Measurements from ENCODE around the gene ACSS1.
A peak's percentile ranks its signal among the peaks of the same experiment; 100 is the strongest.

The ACSS1 gene

GRCh38 chr20:25085756-25086495 is 28.0 kb upstream of the ACSS1 start:
- Histone ChIP-seq H3K36me3 (no peaks in the 10 kb centered on the region), H3K27me3 (ENCODE audit: insufficient read depth, low read depth, severe bottlenecking) (peaks cover 41% of the 10 kb centered on the region), H3K4me3 (ENCODE audit: low read depth, low read length) (no peak overlapping the region), H3K9me3 (ENCODE audit: severe bottlenecking) (no peaks in the 10 kb centered on the region), H3K27ac (no peak overlapping the region)
- no peak for TF ChIP-seq CTCF (IDR thresholded peaks at IDR 0.05; ENCODE audit: low read depth, low read length)
- DNase-seq: no peak

- H3K9me3 ChIP-seq (ENCODE audit: severe bottlenecking): no peaks in the 10 kb centered on the region
- DNase-seq: no peak
- H3K27ac ChIP-seq: no peak overlapping the region
- peak overlapping the region; percentile 48 for H3K4me3 ChIP-seq (ENCODE audit: low read depth, low read length)
- no peaks in the 10 kb centered on the region for H3K36me3 ChIP-seq
- H3K27me3 ChIP-seq (ENCODE audit: insufficient read depth, low read depth, severe bottlenecking): peaks cover 43% of the 10 kb centered on the region
- TF ChIP-seq CTCF (IDR thresholded peaks at IDR 0.05; ENCODE audit: low read depth, low read length): no peak
Observed at GRCh38 chr20:25084626-25085187, 26.8 kb upstream of the ACSS1 start.

GRCh38 chr20:25083773-25084625 is 26.1 kb upstream of the ACSS1 start:
- Histone ChIP-seq H3K9me3 (ENCODE audit: severe bottlenecking) (no peaks in the 10 kb centered on the region), H3K27ac (no peak overlapping the region), H3K27me3 (ENCODE audit: insufficient read depth, low read depth, severe bottlenecking) (peaks cover 43% of the 10 kb centered on the region), H3K36me3 (no peaks in the 10 kb centered on the region), H3K4me3 (ENCODE audit: low read depth, low read length) (peak overlapping the region; percentile 48)
- DNase-seq: peak; percentile 66
- TF ChIP-seq CTCF (IDR thresholded peaks at IDR 0.05; ENCODE audit: low read depth, low read length): peak; percentile 81

- no peak for TF ChIP-seq CTCF (IDR thresholded peaks at IDR 0.05; ENCODE audit: low read depth, low read length)
- H3K27me3 ChIP-seq (ENCODE audit: insufficient read depth, low read depth, severe bottlenecking): peaks cover 43% of the 10 kb centered on the region
- H3K27ac ChIP-seq: no peak overlapping the region
- no peaks in the 10 kb centered on the region for H3K36me3 ChIP-seq
- peak overlapping the region; percentile 48 for H3K4me3 ChIP-seq (ENCODE audit: low read depth, low read length)
- no peaks in the 10 kb centered on the region for H3K9me3 ChIP-seq (ENCODE audit: severe bottlenecking)
- DNase-seq: no peak
Observed at GRCh38 chr20:25083141-25083772, 25.3 kb upstream of the ACSS1 start.

- Histone ChIP-seq H3K27me3 (ENCODE audit: insufficient read depth, low read depth, severe bottlenecking) (peaks cover 43% of the 10 kb centered on the region), H3K4me3 (ENCODE audit: low read depth, low read length) (no peak overlapping the region), H3K27ac (no peak overlapping the region), H3K36me3 (no peaks in the 10 kb centered on the region), H3K9me3 (ENCODE audit: severe bottlenecking) (no peaks in the 10 kb centered on the region)
- TF ChIP-seq CTCF (IDR thresholded peaks at IDR 0.05; ENCODE audit: low read depth, low read length): peak; percentile 21; the same call in 1 of the 2 replicates
- peak; percentile 33 for DNase-seq
Observed at GRCh38 chr20:25082498-25082873, 24.5 kb upstream of the ACSS1 start.

All from WERI-Rb-1 (cell line).